H1 (cell line): ENCODE measurements around the gene KNCN. TPM values are rescaled to one million over a fixed set of nuclear protein-coding genes. Genes with fewer than 3 reads are reported as not detected.

Experiments
- CTCF ChIA-PET: fragments of 300-600 bp; sonication (Branson Sonifier 250); formaldehyde crosslinking; loops from one replicate; lab custom pipeline; 2021; ENCODE audit not compliant: partially characterized antibody; lab: Charles Lee
- POLR2A ChIA-PET: fragments of 300-600 bp; sonication (Branson Sonifier 250); formaldehyde crosslinking; loops from one replicate; lab custom pipeline; 2021; ENCODE audit warnings: inconsistent platforms; ENCODE audit not compliant: partially characterized antibody; lab: Charles Lee
- DNase-seq, 2 experiments: peaks; one replicate each; pipeline versions ENCODE4 v3.0.0 to v3.0.0-alpha.2; 2010 to 2022; ENCODE audit warnings: low spot score in 2 of 2, low read depth in 1 of 2, mixed read lengths in 1 of 2
- FAIRE-seq: peaks from 2 replicates; lab custom pipeline; 2011; peaks lifted over from hg19 to GRCh38; lab: Jason Lieb, UNC
- H2AFZ ChIP-seq: 2 replicates; pipeline ENCODE4 v1.8.1; 2012; ENCODE audit warnings: low read length, inconsistent platforms
- H2AK5ac ChIP-seq: 2 replicates; pipeline ENCODE4 v1.6.1; 2013; ENCODE audit warnings: low read depth, low read length
- H2BK120ac ChIP-seq: replicated peaks from 2 replicates; pipeline ENCODE3; 2013; ENCODE audit warnings: low read depth, low read length, inconsistent platforms
- H2BK12ac ChIP-seq: 2 replicates; pipeline ENCODE4 v1.6.1; 2013; ENCODE audit warnings: low read depth, low read length
- H2BK15ac ChIP-seq: 2 replicates; pipeline ENCODE4 v1.6.1; 2013; ENCODE audit warnings: low read length
- H2BK20ac ChIP-seq: 2 replicates; pipeline ENCODE4 v1.6.1; 2013; ENCODE audit warnings: low read length
- H2BK5ac ChIP-seq: 2 replicates; pipeline ENCODE4 v1.6.1; 2013; ENCODE audit warnings: low read depth, low read length
- H3K14ac ChIP-seq: 2 replicates; pipeline ENCODE4 v1.6.1; 2013; ENCODE audit warnings: inconsistent platforms; ENCODE audit not compliant: insufficient read length
- H3K18ac ChIP-seq: 2 replicates; pipeline ENCODE4 v1.6.1; 2013; ENCODE audit warnings: low read length; ENCODE audit errors: extremely low read depth
- H3K23ac ChIP-seq: 2 replicates; pipeline ENCODE4 v1.6.1; 2013; ENCODE audit warnings: inconsistent platforms; ENCODE audit not compliant: insufficient read length
- H3K23me2 ChIP-seq: 2 replicates; pipeline ENCODE4 v1.6.1; 2013; ENCODE audit warnings: low read depth, low read length
- H3K27ac ChIP-seq: 2 replicates; pipeline ENCODE4 v1.6.1; 2011; ENCODE audit warnings: low read depth, low read length, inconsistent platforms
- H3K27me3 ChIP-seq, 4 experiments: replicated peaks in 1 of 4; 1 replicate in 1 of 4; 2 replicates in 3 of 4; pipeline versions ENCODE4 v1.6.1 to v1.8.1; 2011 to 2013; ENCODE audit warnings: low read length in 3 of 4, mild to moderate bottlenecking in 3 of 4, inconsistent platforms in 2 of 4, mixed read lengths in 2 of 4, moderate library complexity in 1 of 4; ENCODE audit not compliant: control insufficient read depth in 3 of 4, insufficient read depth in 3 of 4; ENCODE audit errors: extremely low read depth in 1 of 4
- H3K36me3 ChIP-seq, 4 experiments: 2 replicates each; pipeline versions ENCODE4 v1.6.1 to v1.8.1; 2011 to 2013; ENCODE audit warnings: mild to moderate bottlenecking in 4 of 4, low read length in 3 of 4, moderate library complexity in 2 of 4, control low read depth in 1 of 4, inconsistent platforms in 1 of 4; ENCODE audit not compliant: insufficient read depth in 4 of 4, control insufficient read depth in 2 of 4
- H3K4ac ChIP-seq: replicated peaks from 2 replicates; pipeline ENCODE3; 2013; ENCODE audit warnings: low read length, low read depth, mixed read lengths, inconsistent platforms; ENCODE audit not compliant: insufficient read length
- H3K4me1 ChIP-seq, 4 experiments: replicated peaks in 1 of 4; 1 replicate in 1 of 4; 2 replicates in 3 of 4; pipeline versions ENCODE4 v1.6.1 to v1.8.1; 2011 to 2013; ENCODE audit warnings: low read length in 3 of 4, inconsistent platforms in 2 of 4, mixed read lengths in 1 of 4; ENCODE audit not compliant: insufficient read depth in 4 of 4, control insufficient read depth in 3 of 4
- H3K4me2 ChIP-seq, 2 experiments: 2 replicates each; pipeline versions ENCODE4 v1.6.1 to v1.8.1; 2011 to 2013; ENCODE audit warnings: low read depth in 2 of 2, low read length in 2 of 2, control low read depth in 1 of 2, inconsistent platforms in 1 of 2, mild to moderate bottlenecking in 1 of 2; ENCODE audit not compliant: insufficient read depth in 1 of 2
- H3K4me3 ChIP-seq, 4 experiments: fragments of 200-600, 300-600 bp in 1 of 4; sonication (generic), shearing (Covaris generic), sonication (Bioruptor Twin) in 1 of 4; 2 replicates each; pipeline versions ENCODE4 v1.5.1 to v1.8.1; 2011 to 2016; ENCODE audit warnings: low read length in 4 of 4, low read depth in 3 of 4, control low read depth in 2 of 4, inconsistent platforms in 2 of 4, mild to moderate bottlenecking in 2 of 4, mixed read lengths in 1 of 4, moderate library complexity in 1 of 4; ENCODE audit not compliant: insufficient read depth in 2 of 4; ENCODE audit errors: extremely low read depth in 1 of 4
- H3K56ac ChIP-seq: replicated peaks from 2 replicates; pipeline ENCODE3; 2013; ENCODE audit warnings: low read depth, mild to moderate bottlenecking, mixed read lengths, low read length, inconsistent platforms; ENCODE audit not compliant: insufficient read length
- H3K79me1 ChIP-seq: 2 replicates; pipeline ENCODE4 v1.6.1; 2013; ENCODE audit warnings: low read depth, low read length, control low read depth
- H3K79me2 ChIP-seq, 2 experiments: 2 replicates each; pipeline versions ENCODE4 v1.6.1 to v1.8.1; 2012 to 2013; ENCODE audit warnings: low read length in 2 of 2, mild to moderate bottlenecking in 2 of 2, inconsistent platforms in 1 of 2; ENCODE audit not compliant: insufficient read depth in 2 of 2, control insufficient read depth in 1 of 2
- H3K9ac ChIP-seq, 4 experiments: replicated peaks in 1 of 4; 1 replicate in 1 of 4; 2 replicates in 3 of 4; pipeline versions ENCODE4 v1.6.1 to v1.8.1; 2011 to 2013; ENCODE audit warnings: low read depth in 3 of 4, low read length in 3 of 4, control low read depth in 2 of 4, mild to moderate bottlenecking in 2 of 4, moderate library complexity in 2 of 4, inconsistent platforms in 1 of 4; ENCODE audit errors: extremely low read depth in 1 of 4
- H3K9me3 ChIP-seq, 2 experiments: 2 replicates each; pipeline versions ENCODE4 v1.6.1 to v1.8.1; 2012 to 2013; ENCODE audit warnings: mild to moderate bottlenecking in 2 of 2, moderate library complexity in 2 of 2, control low read depth in 1 of 2, inconsistent platforms in 1 of 2, low read depth in 1 of 2, low read length in 1 of 2, mixed read lengths in 1 of 2; ENCODE audit not compliant: insufficient read depth in 2 of 2
- H4K20me1 ChIP-seq, 2 experiments: replicated peaks in 1 of 2; 2 replicates each; pipeline versions ENCODE3 to v1.8.1; 2011 to 2013; ENCODE audit warnings: inconsistent platforms in 2 of 2, low read length in 2 of 2, mild to moderate bottlenecking in 1 of 2; ENCODE audit not compliant: insufficient read depth in 2 of 2, control insufficient read depth in 1 of 2
- H4K5ac ChIP-seq: 2 replicates; pipeline ENCODE4 v1.6.1; 2013; ENCODE audit warnings: low read length, low read depth, mixed read lengths, inconsistent platforms; ENCODE audit not compliant: insufficient read length
- H4K8ac ChIP-seq: 2 replicates; pipeline ENCODE4 v1.8.0; 2013; ENCODE audit warnings: mild to moderate bottlenecking, moderate library complexity, low read length, inconsistent platforms; ENCODE audit not compliant: insufficient read depth; ENCODE audit errors: extremely low read depth
- H4K91ac ChIP-seq: replicated peaks from 2 replicates; pipeline ENCODE3; 2013; ENCODE audit warnings: low read length, mixed read lengths, inconsistent platforms; ENCODE audit not compliant: insufficient read length
- BRCA1 ChIP-seq: IDR thresholded peaks from 2 replicates; pipeline ENCODE4 v1.6.1; 2012; ENCODE audit warnings: low read depth, low read length, improper control_type of control experiment
- CHD1 ChIP-seq: IDR thresholded peaks from 2 replicates; pipeline ENCODE4 v1.6.1; 2012; ENCODE audit warnings: low read depth, low read length, improper control_type of control experiment
- CTCF ChIP-seq, 3 experiments: IDR thresholded peaks; 1 replicate in 2 of 3; 2 replicates in 1 of 3; pipeline versions ENCODE4 v1.5.1 to v1.6.1; 2011; ENCODE audit warnings: low read length in 3 of 3, mild to moderate bottlenecking in 3 of 3, inconsistent platforms in 2 of 3, low read depth in 1 of 3, moderate library complexity in 1 of 3; ENCODE audit not compliant: insufficient read depth in 1 of 3; ENCODE audit errors: control extremely low read depth in 1 of 3
- RXRA ChIP-seq: IDR thresholded peaks from 2 replicates; pipeline ENCODE4 v1.6.1; 2011; ENCODE audit warnings: low read depth, mild to moderate bottlenecking, low read length, moderate library complexity; ENCODE audit not compliant: insufficient read depth
- WGBS, 2 experiments: shearing (Covaris generic) in 1 of 2; methylation state at CpG; one replicate each; pipeline versions ENCODE4 v1.1.6 to v1.1.7; 2013 to 2015; ENCODE audit warnings: low lambda C conversion rate in 2 of 2, mixed read lengths in 2 of 2, inconsistent platforms in 1 of 2, low coverage in 1 of 2, missing lambda C conversion rate in 1 of 2; ENCODE audit not compliant: insufficient replicate concordance in 2 of 2, insufficient coverage in 1 of 2, insufficient read length in 1 of 2; ENCODE audit errors: extremely low coverage in 1 of 2, missing lambda C conversion rate in 1 of 2; 5-methylcytosine and 5-hydroxymethylcytosine counted together
- polyA plus RNA-seq, 7 experiments: library from polyadenylated mRNA; depleted of rRNA in 3 of 7; stranded (reverse) in 5 of 7; unstranded in 2 of 7; fragments of >200 nt in 5 of 7; fragments of 200-250 nt in 2 of 7; gene quantifications; 1 replicate in 5 of 7; 2 replicates in 1 of 7; 4 replicates in 1 of 7; pipeline versions ENCODE4 v1.2.1 to v1.2.3, GENCODE V29; 2011 to 2013; ENCODE audit warnings: missing spikeins in 2 of 7, mixed read lengths in 2 of 7
- total RNA-seq: library from RNA; stranded (reverse); fragmentation: NEBNext Ultra II Directional; extraction: Animal tissue kit (Norgen Biotek cat#: 25700); gene quantifications from 2 replicates; pipeline ENCODE4 v1.2.1, GENCODE V29; 2021

Gene KNCN
- total and polyA plus RNA-seq, 2 of the 8 experiments (the other 6 are each of a cell fraction or from before 2014, with no cell fraction given): not detected

- Histone ChIP-seq H2AK5ac (no peak overlapping the region), H4K8ac (no peak overlapping the region; the same call in 1 of the 2 replicates), H4K20me1 (no peaks in the 10 kb centered on the region), H3K36me3 (no peaks in the 10 kb centered on the region), H3K4ac (no peak overlapping the region), H2BK15ac (no peak overlapping the region), H3K4me3 (no peak overlapping the region), H3K79me1 (no peaks in the 10 kb centered on the region; the same call in 1 of the 2 replicates), H3K27ac (no peak overlapping the region), H4K5ac (no peak overlapping the region), H3K23me2 (no peaks in the 10 kb centered on the region), H2BK12ac (no peak overlapping the region), H2AFZ (no peak overlapping the region), H3K18ac (no peak overlapping the region), H3K56ac (no peak overlapping the region), H3K4me1 (no peaks in the 10 kb centered on the region; a peak in 1 of 7 replicates), H3K27me3 (no peaks in the 10 kb centered on the region), H3K23ac (no peak overlapping the region), H2BK20ac (no peak overlapping the region), H3K14ac (no peak overlapping the region), H3K4me2 (no peak overlapping the region), H3K9me3 (no peaks in the 10 kb centered on the region), H2BK5ac (no peak overlapping the region), H4K91ac (no peak overlapping the region), H2BK120ac (no peak overlapping the region), H3K9ac (no peak overlapping the region), H3K79me2 (no peaks in the 10 kb centered on the region)
- FAIRE-seq (no peak), DNase-seq (no peak)
- no peak for TF ChIP-seq BRCA1
- no peak for TF ChIP-seq RXRA
- no peak for TF ChIP-seq CHD1
- no peak for TF ChIP-seq CTCF (IDR thresholded peaks at IDR 0.05; ENCODE audit: control extremely low read depth in 1 of 3, insufficient read depth in 1 of 3, low read depth in 1 of 3, low read length in 3 of 3)
- WGBS, 2 experiments: 97% methylated on average over 15 of the region's 15 CpGs; no CpG with 5 or more reads in 1 of the 2 experiments
- CTCF ChIA-PET: interaction anchor here (4.9 kb wide), 1 partner anchor 12 kb away, joined by 15 read pairs; the partner anchor contains the start of gene KNCN
- POLR2A ChIA-PET: no interaction called here
Observed at GRCh38 chr1:46562498-46562897, 11.1 kb upstream of the KNCN start.
